ENCODE data around the gene CTTN.

Gene CTTN

GRCh38 chr11:70410276-70411205 is 12.2 kb downstream of the CTTN start:
- Histone ChIP-seq H3K79me2 (ENCODE audit: insufficient read depth, low read depth) (no peaks in the 10 kb centered on the region), H3K36me3 (ENCODE audit: insufficient read depth) (no peaks in the 10 kb centered on the region), H4K20me1 (ENCODE audit: insufficient read depth) (no peaks in the 10 kb centered on the region), H3K27ac (no peak overlapping the region), H3K9ac (no peak overlapping the region), H3K4me3 (IDR thresholded peaks at IDR 0.05; ENCODE audit: insufficient read depth, low read depth, low read length) (no peak overlapping the region), H2AFZ (ENCODE audit: low read depth) (no peak overlapping the region), H3K4me2 (no peak overlapping the region), H3K4me1 (ENCODE audit: low read depth, poor library complexity, severe bottlenecking) (no peaks in the 10 kb centered on the region), H3K27me3 (ENCODE audit: insufficient read depth, low read depth) (no peaks in the 10 kb centered on the region)
- no peak for TF ChIP-seq CTCF (conservative IDR thresholded peaks at IDR 0.05; ENCODE audit: low read depth, low read length)

GRCh38 chr11:70411713-70412452 is 13.6 kb downstream of the CTTN start:
- Histone ChIP-seq H3K4me2 (no peak overlapping the region), H4K20me1 (ENCODE audit: insufficient read depth) (no peaks in the 10 kb centered on the region), H3K27ac (no peak overlapping the region), H2AFZ (ENCODE audit: low read depth) (no peak overlapping the region), H3K4me1 (ENCODE audit: low read depth, poor library complexity, severe bottlenecking) (no peaks in the 10 kb centered on the region), H3K4me3 (IDR thresholded peaks at IDR 0.05; ENCODE audit: insufficient read depth, low read depth, low read length) (no peak overlapping the region), H3K9ac (no peak overlapping the region), H3K36me3 (ENCODE audit: insufficient read depth) (no peaks in the 10 kb centered on the region), H3K79me2 (ENCODE audit: insufficient read depth, low read depth) (no peaks in the 10 kb centered on the region), H3K27me3 (ENCODE audit: insufficient read depth, low read depth) (no peaks in the 10 kb centered on the region)
- no peak for TF ChIP-seq CTCF (conservative IDR thresholded peaks at IDR 0.05; ENCODE audit: low read depth, low read length)

GRCh38 chr11:70413151-70413550 is 14.8 kb downstream of the CTTN start:
- Histone ChIP-seq H3K36me3 (ENCODE audit: insufficient read depth) (no peaks in the 10 kb centered on the region), H3K9ac (no peak overlapping the region), H4K20me1 (ENCODE audit: insufficient read depth) (no peaks in the 10 kb centered on the region), H3K79me2 (ENCODE audit: insufficient read depth, low read depth) (no peaks in the 10 kb centered on the region), H3K4me1 (ENCODE audit: low read depth, poor library complexity, severe bottlenecking) (no peaks in the 10 kb centered on the region), H3K27ac (no peak overlapping the region), H3K4me3 (IDR thresholded peaks at IDR 0.05; ENCODE audit: insufficient read depth, low read depth, low read length) (no peak overlapping the region), H3K4me2 (no peak overlapping the region), H3K27me3 (ENCODE audit: insufficient read depth, low read depth) (no peaks in the 10 kb centered on the region), H2AFZ (ENCODE audit: low read depth) (no peak overlapping the region)
- TF ChIP-seq CTCF (conservative IDR thresholded peaks at IDR 0.05; ENCODE audit: low read depth, low read length) = no peak

GRCh38 chr11:70414341-70415100 is 16.2 kb downstream of the CTTN start:
- no peak overlapping the region for H3K27ac ChIP-seq
- H3K4me3 ChIP-seq (IDR thresholded peaks at IDR 0.05; ENCODE audit: insufficient read depth, low read depth, low read length) = no peak overlapping the region
- no peaks in the 10 kb centered on the region for H3K27me3 ChIP-seq (ENCODE audit: insufficient read depth, low read depth)
- no peak for TF ChIP-seq CTCF (conservative IDR thresholded peaks at IDR 0.05; ENCODE audit: low read depth, low read length)
- no peak overlapping the region for H3K9ac ChIP-seq
- H2AFZ ChIP-seq (ENCODE audit: low read depth) = no peak overlapping the region
- no peaks in the 10 kb centered on the region for H3K4me1 ChIP-seq (ENCODE audit: low read depth, poor library complexity, severe bottlenecking)
- H3K79me2 ChIP-seq (ENCODE audit: insufficient read depth, low read depth) = no peaks in the 10 kb centered on the region
- no peaks in the 10 kb centered on the region for H4K20me1 ChIP-seq (ENCODE audit: insufficient read depth)
- H3K4me2 ChIP-seq = no peak overlapping the region
- no peaks in the 10 kb centered on the region for H3K36me3 ChIP-seq (ENCODE audit: insufficient read depth)
